CD4-positive, alpha-beta T cell (primary cell): ENCODE measurements around the gene NIPA2. TPM values are rescaled to one million over a fixed set of nuclear protein-coding genes. Genes with fewer than 3 reads are reported as not detected.

Experiments
- ATAC-seq: fragments of 200-7000 bp; cut with Tn5 transposase; one replicate; pipeline ENCODE4 v1.10.0; 2022; ENCODE audit warnings: mild to moderate bottlenecking; ENCODE audit not compliant: poor library complexity
- CTCF ChIA-PET: fragments of 350-600 bp; sonication (Branson Sonifier 250); formaldehyde crosslinking; loops from one replicate; lab custom pipeline; 2021; ENCODE audit warnings: antibody characterized with exemption, inconsistent platforms; lab: Charles Lee
- POLR2A ChIA-PET: fragments of 350-600 bp; sonication (Branson Sonifier 250); formaldehyde crosslinking; loops from one replicate; lab custom pipeline; 2021; ENCODE audit warnings: antibody characterized with exemption, inconsistent platforms; lab: Charles Lee
- DNase-seq, 14 experiments: peaks; one replicate each; pipeline ENCODE4 v3.0.0-alpha.2; 2013 to 2020; ENCODE audit warnings: mixed read lengths in 2 of 14
- H3K27ac ChIP-seq, 2 donors: one replicate each; pipeline versions ENCODE4 v1.5.1 to v1.7.0; 2013; ENCODE audit warnings: low read length in 2 of 2, low read depth in 1 of 2, mild to moderate bottlenecking in 1 of 2
- H3K27me3 ChIP-seq, 2 experiments: 1 replicate in 1 of 2; 2 replicates in 1 of 2; pipeline versions ENCODE4 v1.6.1 to v1.7.0; 2013; ENCODE audit warnings: low read length in 2 of 2, control low read depth in 1 of 2, mild to moderate bottlenecking in 1 of 2, moderate library complexity in 1 of 2; ENCODE audit not compliant: insufficient read depth in 2 of 2, control insufficient read depth in 1 of 2
- H3K36me3 ChIP-seq: one replicate; pipeline ENCODE4 v1.6.1; 2013; ENCODE audit warnings: low read length, control low read depth; ENCODE audit not compliant: insufficient read depth
- H3K4me1 ChIP-seq: one replicate; pipeline ENCODE4 v1.6.1; 2013; ENCODE audit warnings: low read length, control low read depth; ENCODE audit not compliant: insufficient read depth
- H3K4me3 ChIP-seq: one replicate; pipeline ENCODE4 v1.5.1; 2013; ENCODE audit warnings: mild to moderate bottlenecking, low read length, moderate library complexity
- H3K9me3 ChIP-seq, 2 experiments: 1 replicate in 1 of 2; 2 replicates in 1 of 2; pipeline versions ENCODE4 v1.6.1 to v1.7.0; 2013; ENCODE audit warnings: low read length in 2 of 2, mild to moderate bottlenecking in 2 of 2, control low read depth in 1 of 2, moderate library complexity in 1 of 2; ENCODE audit not compliant: control insufficient read depth in 1 of 2, insufficient read depth in 1 of 2
- H3K27ac Mint-ChIP-seq: one replicate; pipeline ENCODE4 v1.8.0; 2020; ENCODE audit warnings: mixed read lengths
- H3K27me3 Mint-ChIP-seq: one replicate; pipeline ENCODE4 v1.8.0; 2021; ENCODE audit warnings: mixed read lengths
- H3K36me3 Mint-ChIP-seq: one replicate; pipeline ENCODE4 v1.8.0; 2021; ENCODE audit warnings: low read depth, mixed read lengths
- H3K4me1 Mint-ChIP-seq: one replicate; pipeline ENCODE4 v1.8.0; 2021; ENCODE audit warnings: low read depth, mixed read lengths
- H3K4me3 Mint-ChIP-seq: one replicate; pipeline ENCODE4 v1.8.0; 2020; ENCODE audit warnings: mild to moderate bottlenecking, mixed read lengths
- H3K9me3 Mint-ChIP-seq: one replicate; pipeline ENCODE4 v1.8.0; 2020; ENCODE audit warnings: mixed read lengths
- intact Hi-C, 2 experiments: fragments of 100-400 bp; cut with DNase I in 1 of 2; cut with micrococcal nuclease in 1 of 2; formaldehyde crosslinking; loops; one replicate each; pipeline versions ENCODE4 v1.15.1 to v1.9.0; 2023 to 2025; cut with DNase I, micrococcal nuclease
- total RNA-seq, 174 experiments: library from RNA in 2 of 174; stranded (reverse) in 2 of 174; gene quantifications; one replicate each; pipeline ENCODE4 v1.2.3 and lab custom pipeline; 2021 to 2026
- TF ChIP-seq, protein P1 (sequence below): fragments of 200-600 bp; IDR thresholded peaks from one replicate; pipeline ENCODE4 v1.8.0; 2022; ENCODE audit warnings: antibody characterized with exemption, mild to moderate bottlenecking

Gene NIPA2
- total RNA-seq, 2 experiments from 2014 or later, result 33.9 to 36.7 TPM

DNA sequence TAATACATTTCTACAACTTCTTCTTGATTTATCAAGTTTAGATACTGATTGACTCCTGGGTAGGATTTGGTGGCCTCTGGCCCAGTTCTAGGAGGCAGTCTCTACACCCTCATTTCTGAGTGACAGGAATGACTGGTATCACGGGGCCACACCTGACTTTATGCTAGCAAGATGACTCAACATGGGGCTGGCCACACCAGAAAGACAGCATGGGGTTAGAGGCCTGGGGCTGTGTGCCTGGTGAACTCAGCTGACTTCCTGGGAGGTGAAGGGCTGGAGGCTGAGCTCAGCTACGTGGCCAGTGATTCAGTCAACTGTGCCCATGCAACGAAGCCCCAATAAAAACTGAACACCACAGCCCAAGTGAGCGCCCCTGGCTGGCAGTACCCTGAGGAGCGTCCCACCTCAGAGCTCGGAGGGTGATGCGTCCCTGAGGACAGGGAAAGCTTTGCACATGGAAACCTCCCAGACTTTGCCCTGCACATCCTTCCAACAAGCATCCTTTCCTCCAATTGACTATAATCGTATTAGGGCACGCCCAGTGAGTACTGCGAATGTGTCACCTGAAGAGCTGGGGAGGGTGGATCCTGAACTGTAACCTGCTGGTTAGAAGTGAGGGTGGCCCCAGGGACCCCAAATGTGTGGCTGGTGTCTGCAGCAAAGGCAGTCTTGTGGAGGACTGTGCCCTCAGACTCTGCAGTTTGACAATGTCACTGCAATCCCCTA, 57.2 kb downstream of the NIPA2 start:
- Mint-ChIP-seq H3K27me3 (no peaks in the 10 kb centered on the region), H3K36me3 (no peaks in the 10 kb centered on the region), H3K4me1 (no peaks in the 10 kb centered on the region), H3K4me3 (no peak overlapping the region), H3K9me3 (no peaks in the 10 kb centered on the region), H3K27ac (no peak overlapping the region)
- no peaks in the 10 kb centered on the region for H3K27me3 ChIP-seq
- no peaks in the 10 kb centered on the region for H3K9me3 ChIP-seq
- no peaks in the 10 kb centered on the region for H3K36me3 ChIP-seq
- H3K4me3 ChIP-seq, result no peak overlapping the region
- intact Hi-C loops, result no loop called here
- CTCF ChIA-PET, result no interaction called here
- ATAC-seq (no peak), DNase-seq (no peak)
- POLR2A ChIA-PET, result no interaction called here
- no peak overlapping the region for H3K27ac ChIP-seq
- H3K4me1 ChIP-seq, result no peaks in the 10 kb centered on the region
- TF ChIP-seq, protein P1, sequence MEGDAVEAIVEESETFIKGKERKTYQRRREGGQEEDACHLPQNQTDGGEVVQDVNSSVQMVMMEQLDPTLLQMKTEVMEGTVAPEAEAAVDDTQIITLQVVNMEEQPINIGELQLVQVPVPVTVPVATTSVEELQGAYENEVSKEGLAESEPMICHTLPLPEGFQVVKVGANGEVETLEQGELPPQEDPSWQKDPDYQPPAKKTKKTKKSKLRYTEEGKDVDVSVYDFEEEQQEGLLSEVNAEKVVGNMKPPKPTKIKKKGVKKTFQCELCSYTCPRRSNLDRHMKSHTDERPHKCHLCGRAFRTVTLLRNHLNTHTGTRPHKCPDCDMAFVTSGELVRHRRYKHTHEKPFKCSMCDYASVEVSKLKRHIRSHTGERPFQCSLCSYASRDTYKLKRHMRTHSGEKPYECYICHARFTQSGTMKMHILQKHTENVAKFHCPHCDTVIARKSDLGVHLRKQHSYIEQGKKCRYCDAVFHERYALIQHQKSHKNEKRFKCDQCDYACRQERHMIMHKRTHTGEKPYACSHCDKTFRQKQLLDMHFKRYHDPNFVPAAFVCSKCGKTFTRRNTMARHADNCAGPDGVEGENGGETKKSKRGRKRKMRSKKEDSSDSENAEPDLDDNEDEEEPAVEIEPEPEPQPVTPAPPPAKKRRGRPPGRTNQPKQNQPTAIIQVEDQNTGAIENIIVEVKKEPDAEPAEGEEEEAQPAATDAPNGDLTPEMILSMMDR, result no peak

DNA sequence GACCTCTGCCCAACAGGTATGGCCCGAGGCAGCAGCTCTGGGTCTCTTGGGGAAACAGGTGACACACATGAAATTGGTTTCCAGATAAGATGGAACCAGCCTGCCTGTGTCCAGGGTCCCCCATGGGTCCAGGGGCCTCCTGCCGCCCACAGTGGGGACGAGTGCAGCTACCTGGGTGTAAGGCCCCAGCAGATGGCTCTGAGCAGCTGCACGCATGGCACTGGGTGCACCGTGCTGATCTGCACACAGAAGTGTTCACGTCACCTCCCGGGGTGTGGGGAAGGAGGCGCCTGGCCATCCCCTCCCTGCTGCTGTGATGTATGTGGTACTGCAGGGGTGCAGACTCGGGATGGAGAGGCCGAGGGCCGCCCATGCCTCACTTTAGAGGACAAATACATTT, 63.6 kb downstream of the NIPA2 start:
- CTCF ChIA-PET, result no interaction called here
- Mint-ChIP-seq H3K4me3 (no peak overlapping the region), H3K27me3 (no peaks in the 10 kb centered on the region), H3K36me3 (no peaks in the 10 kb centered on the region), H3K4me1 (no peaks in the 10 kb centered on the region), H3K9me3 (no peaks in the 10 kb centered on the region), H3K27ac (no peak overlapping the region)
- Histone ChIP-seq H3K4me1 (no peaks in the 10 kb centered on the region), H3K27me3 (no peaks in the 10 kb centered on the region), H3K9me3 (no peaks in the 10 kb centered on the region), H3K36me3 (no peaks in the 10 kb centered on the region), H3K4me3 (no peak overlapping the region), H3K27ac (no peak overlapping the region)
- intact Hi-C loops, result no loop called here
- TF ChIP-seq, protein P1, result no peak
- POLR2A ChIA-PET, result no interaction called here
- ATAC-seq (no peak), DNase-seq (no peak)

DNA sequence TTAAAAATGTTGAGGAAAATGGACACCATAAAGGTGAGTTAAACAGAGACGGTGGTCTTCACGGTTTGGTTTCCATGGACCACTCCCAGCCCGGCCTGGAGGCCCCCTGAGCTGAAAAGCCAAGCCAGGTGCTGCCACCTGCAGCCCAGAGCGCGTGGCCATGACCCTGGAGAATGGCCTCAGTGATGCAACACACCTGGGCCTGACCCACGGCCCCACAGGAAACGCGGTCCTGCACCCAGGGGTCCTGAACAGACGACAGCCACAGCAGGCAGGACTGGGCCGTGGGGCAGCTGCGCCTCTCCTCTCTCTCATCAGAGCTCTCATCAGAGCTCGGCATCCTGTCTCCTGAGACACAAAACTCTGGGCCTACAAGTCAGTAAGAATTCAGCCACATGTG, 64.1 kb downstream of the NIPA2 start:
- intact Hi-C loops, result no loop called here

More for the DNA sequence above, 64.1 kb downstream of the NIPA2 start:
- Mint-ChIP-seq H3K27me3 (no peaks in the 10 kb centered on the region), H3K4me3 (no peak overlapping the region), H3K9me3 (no peaks in the 10 kb centered on the region), H3K4me1 (no peaks in the 10 kb centered on the region), H3K36me3 (no peaks in the 10 kb centered on the region), H3K27ac (no peak overlapping the region)
- no peaks in the 10 kb centered on the region for H3K27me3 ChIP-seq
- H3K4me3 ChIP-seq, result no peak overlapping the region
- H3K4me1 ChIP-seq, result no peaks in the 10 kb centered on the region
- H3K27ac ChIP-seq, result no peak overlapping the region
- ChIA-PET CTCF (no interaction called here), POLR2A (no interaction called here)
- DNase-seq (no peak), ATAC-seq (no peak)
- no peaks in the 10 kb centered on the region for H3K9me3 ChIP-seq
- TF ChIP-seq, protein P1, result no peak
- H3K36me3 ChIP-seq, result no peaks in the 10 kb centered on the region
